H9 (cell line): ENCODE data around the gene PLXNA4. TPM values are rescaled to one million over a fixed set of nuclear protein-coding genes. Genes with fewer than 3 reads are reported as not detected.

ENCODE experiments used
- DNase-seq: peaks from one replicate; pipeline ENCODE4 v3.0.0-alpha.2; 2017
- H2AFZ ChIP-seq: one replicate; pipeline ENCODE4 v1.6.1; 2013; ENCODE audit warnings: mild to moderate bottlenecking, low read length, control low read depth, moderate library complexity
- H2AK5ac ChIP-seq: 2 replicates; pipeline ENCODE4 v1.6.1; 2013; ENCODE audit warnings: low read length, control low read depth, mixed read lengths; ENCODE audit not compliant: insufficient read length
- H2BK120ac ChIP-seq: one replicate; pipeline ENCODE4 v1.6.1; 2013; ENCODE audit warnings: low read depth, mild to moderate bottlenecking, low read length, control low read depth, inconsistent platforms; ENCODE audit not compliant: poor library complexity, severe bottlenecking
- H2BK12ac ChIP-seq: 2 replicates; pipeline ENCODE4 v1.6.1; 2013; ENCODE audit warnings: low read length, control low read depth, mixed read lengths, low read depth; ENCODE audit not compliant: insufficient read length
- H2BK15ac ChIP-seq: 2 replicates; pipeline ENCODE4 v1.6.1; 2013; ENCODE audit warnings: low read depth, low read length, control low read depth
- H2BK20ac ChIP-seq: one replicate; pipeline ENCODE4 v1.6.1; 2013; ENCODE audit warnings: low read depth, mild to moderate bottlenecking, low read length, control low read depth, inconsistent platforms; ENCODE audit not compliant: poor library complexity, severe bottlenecking
- H2BK5ac ChIP-seq: 2 replicates; pipeline ENCODE4 v1.6.1; 2013; ENCODE audit warnings: low read length, control low read depth, mixed read lengths; ENCODE audit not compliant: insufficient read length
- H3K14ac ChIP-seq: 2 replicates; pipeline ENCODE4 v1.6.1; 2013; ENCODE audit warnings: low read length, control low read depth; ENCODE audit not compliant: insufficient read depth
- H3K18ac ChIP-seq: 2 replicates; pipeline ENCODE4 v1.6.1; 2013; ENCODE audit warnings: low read depth, mild to moderate bottlenecking, mixed read lengths, low read length, control low read depth; ENCODE audit not compliant: insufficient read length
- H3K23ac ChIP-seq: 2 replicates; pipeline ENCODE4 v1.6.1; 2013; ENCODE audit warnings: low read length, control low read depth, mixed read lengths, low read depth; ENCODE audit not compliant: insufficient read length
- H3K23me2 ChIP-seq: 2 replicates; pipeline ENCODE4 v1.6.1; 2013; ENCODE audit warnings: low read depth, mild to moderate bottlenecking, mixed read lengths, low read length, control low read depth; ENCODE audit not compliant: insufficient read length, poor library complexity, severe bottlenecking
- H3K27ac ChIP-seq: 2 replicates; pipeline ENCODE4 v1.5.1; 2013; ENCODE audit warnings: low read length, control low read depth, mixed read lengths, low read depth; ENCODE audit not compliant: insufficient read length
- H3K27me3 ChIP-seq: 2 replicates; pipeline ENCODE4 v1.6.1; 2013; ENCODE audit warnings: low read length, control low read depth, inconsistent platforms; ENCODE audit not compliant: insufficient read depth
- H3K4ac ChIP-seq: 2 replicates; pipeline ENCODE4 v1.6.1; 2013; ENCODE audit warnings: low read depth, mild to moderate bottlenecking, control low read depth, inconsistent platforms, low read length, moderate library complexity
- H3K4me1 ChIP-seq: 2 replicates; pipeline ENCODE4 v1.6.1; 2013; ENCODE audit warnings: low read length, control low read depth, inconsistent platforms; ENCODE audit not compliant: insufficient read depth
- H3K4me2 ChIP-seq: 2 replicates; pipeline ENCODE4 v1.6.1; 2013; ENCODE audit warnings: low read length, control low read depth, mixed read lengths; ENCODE audit not compliant: insufficient read length, insufficient read depth
- H3K56ac ChIP-seq: 2 replicates; pipeline ENCODE4 v1.6.1; 2013; ENCODE audit warnings: low read depth, mild to moderate bottlenecking, mixed read lengths, low read length, control low read depth; ENCODE audit not compliant: insufficient read length
- H3K79me1 ChIP-seq: 2 replicates; pipeline ENCODE4 v1.6.1; 2013; ENCODE audit warnings: low read depth, mild to moderate bottlenecking, moderate library complexity, low read length, control low read depth, inconsistent platforms; ENCODE audit not compliant: insufficient read depth, poor library complexity, severe bottlenecking
- H3K79me2 ChIP-seq: 2 replicates; pipeline ENCODE4 v1.6.1; 2013; ENCODE audit warnings: low read length, control low read depth, inconsistent platforms; ENCODE audit not compliant: insufficient read depth
- H3K9ac ChIP-seq: 2 replicates; pipeline ENCODE4 v1.6.1; 2013; ENCODE audit warnings: low read length, control low read depth, mixed read lengths; ENCODE audit not compliant: insufficient read length; ENCODE audit errors: extremely low read depth
- H3K9me3 ChIP-seq: one replicate; pipeline ENCODE4 v1.6.1; 2013; ENCODE audit warnings: low read depth, low read length, inconsistent platforms; ENCODE audit not compliant: control insufficient read depth
- H3T11ph ChIP-seq: one replicate; pipeline ENCODE4 v1.6.1; 2013; ENCODE audit warnings: mild to moderate bottlenecking, low read length, control low read depth, inconsistent platforms
- H4K20me1 ChIP-seq: one replicate; pipeline ENCODE4 v1.6.1; 2013; ENCODE audit not compliant: control insufficient read depth, insufficient read length, insufficient read depth
- H4K5ac ChIP-seq: 2 replicates; pipeline ENCODE4 v1.6.1; 2013; ENCODE audit warnings: low read depth, mild to moderate bottlenecking, mixed read lengths, low read length, control low read depth; ENCODE audit not compliant: insufficient read length
- H4K8ac ChIP-seq: replicated peaks from 2 replicates; pipeline ENCODE4 v1.6.1; 2013; ENCODE audit warnings: low read length, control low read depth, mixed read lengths, low read depth; ENCODE audit not compliant: insufficient read length
- H4K91ac ChIP-seq: 2 replicates; pipeline ENCODE4 v1.6.1; 2013; ENCODE audit warnings: low read depth, mild to moderate bottlenecking, moderate library complexity, mixed read lengths, low read length, control low read depth; ENCODE audit not compliant: insufficient read length
- H3K27ac Mint-ChIP-seq, 3 experiments: 2 replicates in 2 of 3; 3 replicates in 1 of 3; pipeline ENCODE4 v1.8.0; 2020 to 2021; ENCODE audit warnings: mixed read lengths in 3 of 3, mild to moderate bottlenecking in 1 of 3, moderate library complexity in 1 of 3
- H3K27me3 Mint-ChIP-seq: 2 replicates; pipeline ENCODE4 v1.8.0; 2021; ENCODE audit warnings: low read depth, mild to moderate bottlenecking, moderate library complexity, mixed read lengths
- H3K36me3 Mint-ChIP-seq, 3 experiments: 2 replicates in 2 of 3; 3 replicates in 1 of 3; pipeline ENCODE4 v1.8.0; 2020 to 2021; ENCODE audit warnings: low read depth in 3 of 3, mixed read lengths in 3 of 3; ENCODE audit not compliant: insufficient read depth in 1 of 3
- H3K4me1 Mint-ChIP-seq, 2 experiments: 2 replicates each; pipeline ENCODE4 v1.8.0; 2020; ENCODE audit warnings: mixed read lengths in 2 of 2
- H3K4me3 Mint-ChIP-seq, 2 experiments: 2 replicates in 1 of 2; 3 replicates in 1 of 2; pipeline ENCODE4 v1.8.0; 2020 to 2021; ENCODE audit warnings: mild to moderate bottlenecking in 2 of 2, mixed read lengths in 2 of 2, moderate library complexity in 1 of 2
- H3K9me3 Mint-ChIP-seq, 2 experiments: 2 replicates in 1 of 2; 3 replicates in 1 of 2; pipeline ENCODE4 v1.8.0; 2020; ENCODE audit warnings: mild to moderate bottlenecking in 2 of 2, mixed read lengths in 2 of 2, moderate library complexity in 1 of 2
- WGBS: extraction: QIAGEN DNeasy Blood & Tissue Kit; methylation state at CpG from one replicate; pipeline ENCODE4 v1.1.7; 2013; ENCODE audit warnings: missing lambda C conversion rate, low lambda C conversion rate, mixed read lengths; ENCODE audit not compliant: insufficient read length; ENCODE audit errors: extremely low coverage; 5-methylcytosine and 5-hydroxymethylcytosine counted together
- total RNA-seq: library from RNA; stranded (reverse); gene quantifications from 2 replicates; pipeline ENCODE4 v1.2.1, GENCODE V29; 2021
- TF ChIP-seq, protein P1 (sequence below): fragments of 200-600 bp; sonication (generic); conservative IDR thresholded peaks from 3 replicates; pipeline ENCODE4 v1.8.0; 2021; ENCODE audit warnings: antibody characterized with exemption, mild to moderate bottlenecking

Gene PLXNA4
- total RNA-seq, 1 experiment from 2014 or later, result 0.35 TPM

DNA sequence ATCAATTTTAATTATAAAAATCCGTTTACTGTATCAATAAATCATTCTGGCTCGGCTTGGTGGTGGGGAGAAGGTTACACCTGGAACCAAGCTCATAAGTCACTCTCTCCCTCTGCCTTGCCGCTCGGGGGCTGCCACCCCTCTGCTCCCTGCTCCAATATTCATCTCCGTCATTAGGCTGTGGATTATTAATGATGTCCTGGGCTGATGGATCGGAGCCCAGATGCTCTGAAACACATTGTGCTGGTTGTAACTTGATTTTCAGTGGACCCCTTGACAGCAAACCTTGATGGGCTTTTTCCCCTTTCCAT is 314.2 kb downstream of the PLXNA4 start:
- Histone ChIP-seq H4K5ac (no peak overlapping the region), H3K14ac (no peak overlapping the region), H2BK120ac (no peak overlapping the region), H3K27me3 (no peaks in the 10 kb centered on the region), H2BK5ac (no peak overlapping the region), H3K23me2 (no peaks in the 10 kb centered on the region), H3T11ph (no peak overlapping the region), H4K8ac (no peak overlapping the region), H3K56ac (no peak overlapping the region), H2AFZ (no peak overlapping the region), H2AK5ac (no peak overlapping the region), H3K79me1 (no peaks in the 10 kb centered on the region), H3K4me2 (no peak overlapping the region), H3K4ac (no peak overlapping the region), H2BK20ac (no peak overlapping the region), H4K91ac (no peak overlapping the region), H3K4me1 (no peaks in the 10 kb centered on the region), H2BK12ac (no peak overlapping the region), H3K18ac (no peak overlapping the region), H3K9me3 (no peaks in the 10 kb centered on the region), H3K9ac (no peak overlapping the region), H2BK15ac (no peak overlapping the region), H3K23ac (no peak overlapping the region), H3K79me2 (no peaks in the 10 kb centered on the region), H4K20me1 (no peaks in the 10 kb centered on the region), H3K27ac (no peak overlapping the region)
- H3K36me3 Mint-ChIP-seq, result no peaks in the 10 kb centered on the region
- peaks cover 0 to 3% of the 10 kb centered on the region in 2 experiments; a peak in 1 of 4 replicates for H3K4me1 Mint-ChIP-seq
- WGBS, result no CpG with 5 or more reads among the region's 6 CpGs
- TF ChIP-seq, protein P1, sequence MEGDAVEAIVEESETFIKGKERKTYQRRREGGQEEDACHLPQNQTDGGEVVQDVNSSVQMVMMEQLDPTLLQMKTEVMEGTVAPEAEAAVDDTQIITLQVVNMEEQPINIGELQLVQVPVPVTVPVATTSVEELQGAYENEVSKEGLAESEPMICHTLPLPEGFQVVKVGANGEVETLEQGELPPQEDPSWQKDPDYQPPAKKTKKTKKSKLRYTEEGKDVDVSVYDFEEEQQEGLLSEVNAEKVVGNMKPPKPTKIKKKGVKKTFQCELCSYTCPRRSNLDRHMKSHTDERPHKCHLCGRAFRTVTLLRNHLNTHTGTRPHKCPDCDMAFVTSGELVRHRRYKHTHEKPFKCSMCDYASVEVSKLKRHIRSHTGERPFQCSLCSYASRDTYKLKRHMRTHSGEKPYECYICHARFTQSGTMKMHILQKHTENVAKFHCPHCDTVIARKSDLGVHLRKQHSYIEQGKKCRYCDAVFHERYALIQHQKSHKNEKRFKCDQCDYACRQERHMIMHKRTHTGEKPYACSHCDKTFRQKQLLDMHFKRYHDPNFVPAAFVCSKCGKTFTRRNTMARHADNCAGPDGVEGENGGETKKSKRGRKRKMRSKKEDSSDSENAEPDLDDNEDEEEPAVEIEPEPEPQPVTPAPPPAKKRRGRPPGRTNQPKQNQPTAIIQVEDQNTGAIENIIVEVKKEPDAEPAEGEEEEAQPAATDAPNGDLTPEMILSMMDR, result no peak
- no peak for DNase-seq
- H3K27me3 Mint-ChIP-seq, result peaks cover 25% of the 10 kb centered on the region
- no peak overlapping the region for H3K4me3 Mint-ChIP-seq
- no peak overlapping the region for H3K27ac Mint-ChIP-seq
- H3K9me3 Mint-ChIP-seq, result no peaks in the 10 kb centered on the region
